Psoas muscle (tissue), 8 donors: ENCODE measurements around the gene THRB. TPM values are rescaled to one million over a fixed set of nuclear protein-coding genes. Genes with fewer than 3 reads are reported as not detected.

Source experiments
- ATAC-seq, 4 donors: fragments of 200-7000 bp; cut with Tn5 transposase; one replicate each; pipeline ENCODE4 v1.9.1; 2020; ENCODE audit warnings: moderate library complexity in 3 of 4, mild to moderate bottlenecking in 2 of 4
- DNase-seq, 2 donors: peaks; one replicate each; pipeline ENCODE4 v3.0.0-alpha.2; 2020
- H3K27ac ChIP-seq: fragments of 200-600 bp; one replicate; pipeline ENCODE4 v1.8.0; 2022
- H3K27me3 ChIP-seq, 3 donors: fragments of 200-600 bp in 1 of 3; one replicate each; pipeline versions ENCODE4 v1.6.1 to v1.8.0; 2013 to 2022; ENCODE audit warnings: low read length in 2 of 3, mild to moderate bottlenecking in 2 of 3, moderate library complexity in 1 of 3; ENCODE audit not compliant: insufficient read depth in 3 of 3
- H3K36me3 ChIP-seq, 2 donors: fragments of 200-600 bp in 1 of 2; one replicate each; pipeline versions ENCODE4 v1.6.1 to v1.8.0; 2013 to 2022; ENCODE audit warnings: low read depth in 1 of 2, mild to moderate bottlenecking in 1 of 2, moderate library complexity in 1 of 2; ENCODE audit not compliant: insufficient read depth in 1 of 2
- H3K4me1 ChIP-seq: fragments of 200-600 bp; one replicate; pipeline ENCODE4 v1.8.0; 2022
- H3K4me3 ChIP-seq: fragments of 200-600 bp; one replicate; pipeline ENCODE4 v1.8.0; 2022; ENCODE audit warnings: mild to moderate bottlenecking
- H3K9me3 ChIP-seq: fragments of 200-600 bp; one replicate; pipeline ENCODE4 v1.8.0; 2022
- WGBS, 3 donors: extraction: QIAGEN DNeasy Blood & Tissue Kit; methylation state at CpG; one replicate each; pipeline versions ENCODE4 v1.1.6 to v1.1.7; 2013; 5-methylcytosine and 5-hydroxymethylcytosine counted together
- intact Hi-C, 2 donors: fragments of 100-400 bp; cut with DNase I; formaldehyde crosslinking; loops; one replicate each; pipeline versions ENCODE4 v1.11.0 to v1.14.2; 2022
- polyA plus RNA-seq, 3 donors: library from polyadenylated mRNA; stranded (reverse); fragments of 200-250 nt; gene quantifications; one replicate each; pipeline ENCODE4 v1.2.3, GENCODE V29; 2013
- total RNA-seq, 4 donors: library from RNA; stranded (reverse); fragmentation: NEBNext Ultra II Directional in 2 of 4; extraction: Animal tissue kit (Norgen Biotek cat#: 25700) in 2 of 4; gene quantifications; one replicate each; pipeline versions ENCODE4 v1.2.1 to v1.2.4, GENCODE V29; 2021 to 2023
- TF ChIP-seq, protein P1 (sequence below): fragments of 200-600 bp; IDR thresholded peaks from one replicate; pipeline ENCODE4 v1.8.0; 2022; ENCODE audit warnings: antibody characterized with exemption
- donor health status: healthy with polysubstance abuse.
- donor health status: DM: no; HTN: no; CAD: no; lungs with moderate emphysema.
- donor health status: Bipolar disorder and iron deficiency.
- donor health status: healthy.
- donor health status: DM: yes; HTN: yes; CAD: no.
- donor health status: DM: no; HTN: no; CAD: no.
- donor health status: DM: no; HTN: no; CAD: no.
- donor health status: DM: yes; HTN: yes; CAD: no.

The THRB gene
- total and polyA plus RNA-seq, 7 donors: 11.5 to 38.6 (median 31.4) TPM

DNA sequence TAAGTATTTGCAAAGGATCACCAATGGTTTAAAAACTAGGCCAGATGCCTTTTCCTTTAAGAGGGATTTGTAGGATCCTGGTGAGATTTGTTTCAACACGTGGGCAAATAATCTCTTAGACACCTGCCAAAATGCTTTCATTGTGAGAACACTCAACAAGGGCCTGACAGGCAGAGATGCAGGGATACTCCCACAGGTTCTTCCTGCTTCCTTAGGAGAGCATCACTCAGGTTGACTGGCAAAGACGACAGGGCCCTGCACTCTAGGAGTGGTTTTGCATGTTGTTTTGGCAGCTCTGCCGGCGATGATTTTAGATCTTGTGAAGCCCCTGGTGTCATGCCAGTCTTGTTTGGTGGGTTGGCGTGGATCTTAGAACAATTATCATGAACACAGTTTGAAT is 365.1 kb downstream of the THRB start:
- Histone ChIP-seq H3K4me3 (no peak overlapping the region), H3K27me3 (no peaks in the 10 kb centered on the region), H3K4me1 (peaks cover 15% of the 10 kb centered on the region), H3K36me3 (peaks cover 8 to 24% of the 10 kb centered on the region in 2 donors), H3K9me3 (no peaks in the 10 kb centered on the region), H3K27ac (peak overlapping the region; percentile 58)
- intact Hi-C loops: no loop called here
- peak in 3 of 4 donors; percentile 26 to 40 (median 27) for ATAC-seq
- TF ChIP-seq, protein P1, sequence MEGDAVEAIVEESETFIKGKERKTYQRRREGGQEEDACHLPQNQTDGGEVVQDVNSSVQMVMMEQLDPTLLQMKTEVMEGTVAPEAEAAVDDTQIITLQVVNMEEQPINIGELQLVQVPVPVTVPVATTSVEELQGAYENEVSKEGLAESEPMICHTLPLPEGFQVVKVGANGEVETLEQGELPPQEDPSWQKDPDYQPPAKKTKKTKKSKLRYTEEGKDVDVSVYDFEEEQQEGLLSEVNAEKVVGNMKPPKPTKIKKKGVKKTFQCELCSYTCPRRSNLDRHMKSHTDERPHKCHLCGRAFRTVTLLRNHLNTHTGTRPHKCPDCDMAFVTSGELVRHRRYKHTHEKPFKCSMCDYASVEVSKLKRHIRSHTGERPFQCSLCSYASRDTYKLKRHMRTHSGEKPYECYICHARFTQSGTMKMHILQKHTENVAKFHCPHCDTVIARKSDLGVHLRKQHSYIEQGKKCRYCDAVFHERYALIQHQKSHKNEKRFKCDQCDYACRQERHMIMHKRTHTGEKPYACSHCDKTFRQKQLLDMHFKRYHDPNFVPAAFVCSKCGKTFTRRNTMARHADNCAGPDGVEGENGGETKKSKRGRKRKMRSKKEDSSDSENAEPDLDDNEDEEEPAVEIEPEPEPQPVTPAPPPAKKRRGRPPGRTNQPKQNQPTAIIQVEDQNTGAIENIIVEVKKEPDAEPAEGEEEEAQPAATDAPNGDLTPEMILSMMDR: no peak
- WGBS, 3 donors: 36 to 63% (median 44%) methylated on average over 5 of the region's 5 CpGs
- DNase-seq: no peak

- Histone ChIP-seq H3K36me3 (peaks cover 8 to 21% of the 10 kb centered on the region in 2 donors), H3K9me3 (no peaks in the 10 kb centered on the region), H3K27ac (peak overlapping the region; percentile 58), H3K27me3 (no peaks in the 10 kb centered on the region), H3K4me1 (peaks cover 15% of the 10 kb centered on the region), H3K4me3 (no peak overlapping the region)
- intact Hi-C loops: no loop called here
- TF ChIP-seq, protein P1: no peak
- 55 to 64% (median 59%) methylated on average over 4 of the region's 4 CpGs for WGBS, 3 donors
- DNase-seq: no peak
- peak; percentile 24 to 72 (median 52) for ATAC-seq
These were observed 366.2 kb downstream of the THRB start for GRCh38 chr3:24128199-24129005.

GRCh38 chr3:24123596-24123995 is 371.1 kb downstream of the THRB start:
- ATAC-seq: no peak
- TF ChIP-seq, protein P1: no peak
- Histone ChIP-seq H3K4me3 (no peak overlapping the region), H3K4me1 (peaks cover 18% of the 10 kb centered on the region), H3K27ac (no peak overlapping the region), H3K36me3 (peaks cover 5 to 8% of the 10 kb centered on the region in 2 donors), H3K27me3 (no peaks in the 10 kb centered on the region), H3K9me3 (no peaks in the 10 kb centered on the region)
- intact Hi-C loops: no loop called here
- DNase-seq: no peak
- 82 to 87% (median 86%) methylated on average over 1 of the region's 1 CpG for WGBS, 3 donors

DNA sequence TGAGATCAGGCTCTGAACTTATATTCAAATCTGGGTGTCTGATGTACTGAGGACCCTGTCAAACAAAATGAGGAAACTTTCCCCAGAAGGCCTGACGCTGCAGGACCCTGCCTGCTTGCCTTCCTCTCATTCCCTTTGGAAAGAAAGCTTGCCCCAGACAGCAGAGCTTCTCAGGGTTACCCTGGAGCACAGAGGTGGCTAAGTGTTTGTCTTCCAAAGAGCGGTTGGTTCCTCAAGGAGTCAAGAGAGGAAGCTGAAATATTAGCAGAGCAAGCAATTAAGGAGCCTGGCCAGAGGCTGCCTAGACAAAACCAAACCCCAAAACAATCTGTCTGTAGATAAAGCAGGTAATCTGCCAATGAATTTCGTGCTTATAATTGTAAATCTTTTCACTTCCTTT is 374.2 kb downstream of the THRB start:
- Histone ChIP-seq H3K36me3 (peaks cover 0 to 5% of the 10 kb centered on the region in 2 donors), H3K27ac (peak overlapping the region; percentile 37), H3K4me1 (peaks cover 16% of the 10 kb centered on the region), H3K27me3 (no peaks in the 10 kb centered on the region), H3K4me3 (no peak overlapping the region), H3K9me3 (no peaks in the 10 kb centered on the region)
- TF ChIP-seq, protein P1: no peak
- DNase-seq (no peak), ATAC-seq (no peak)
- WGBS, 3 donors: 70 to 82% (median 80%) methylated on average over 3 of the region's 3 CpGs
- intact Hi-C loops: no loop called here
